SK-N-SH treated with all-trans-retinoic acid at 6 μM for 48 hours (cell line): ENCODE data around the gene ABR.

ENCODE experiments used
- ATAC-seq: fragments of 200-7000 bp; cut with Tn5 transposase; 3 replicates; pipeline ENCODE4 v1.9.1; 2020; ENCODE audit warnings: mild to moderate bottlenecking, moderate library complexity
- ARNTL ChIP-seq: fragments of 450-650 bp; formaldehyde crosslinking; IDR thresholded peaks from 2 replicates; pipeline ENCODE4 v1.5.0; 2020; ENCODE audit warnings: low read depth, mild to moderate bottlenecking, moderate library complexity, borderline replicate concordance
- BACH2 ChIP-seq: fragments of 250-450 bp; sonication (Bioruptor Pico); IDR thresholded peaks from 2 replicates; pipeline ENCODE4 v1.9.0; 2021; ENCODE audit warnings: mild to moderate bottlenecking, borderline replicate concordance
- CSRNP3 ChIP-seq: fragments of 250-450 bp; sonication (Bioruptor Pico); IDR thresholded peaks from 2 replicates; pipeline ENCODE4 v1.5.1; 2021; ENCODE audit warnings: mild to moderate bottlenecking, moderate library complexity
- ESRRG ChIP-seq: fragments of 250-450 bp; sonication (Bioruptor Pico); IDR thresholded peaks from 2 replicates; pipeline ENCODE4 v1.6.1; 2021; ENCODE audit warnings: mild to moderate bottlenecking
- GLIS3 ChIP-seq: fragments of 250-450 bp; sonication (Bioruptor Pico); IDR thresholded peaks from 2 replicates; pipeline ENCODE4 v1.5.0; 2020; ENCODE audit warnings: mild to moderate bottlenecking, moderate library complexity
- OSR1 ChIP-seq: fragments of 250-450 bp; sonication (Bioruptor Pico); IDR thresholded peaks from 2 replicates; pipeline ENCODE4 v1.8.0; 2022; ENCODE audit warnings: moderate library complexity, mild to moderate bottlenecking, inconsistent platforms
- PATZ1 ChIP-seq: fragments of 250-450 bp; sonication (Bioruptor Pico); IDR thresholded peaks from 2 replicates; pipeline ENCODE4 v1.8.0; 2020; ENCODE audit warnings: mild to moderate bottlenecking, moderate library complexity, borderline replicate concordance
- POU6F1 ChIP-seq: fragments of 250-450 bp; sonication (Bioruptor Pico); IDR thresholded peaks from 2 replicates; pipeline ENCODE4 v1.8.0; 2021; ENCODE audit warnings: low read depth, mild to moderate bottlenecking, moderate library complexity, borderline replicate concordance
- PPARA ChIP-seq: fragments of 250-450 bp; sonication (Bioruptor Pico); IDR thresholded peaks from 2 replicates; pipeline ENCODE4 v1.5.0; 2020; ENCODE audit warnings: mild to moderate bottlenecking, borderline replicate concordance
- RARB ChIP-seq: fragments of 250-450 bp; sonication (Bioruptor Pico); IDR thresholded peaks from 2 replicates; pipeline ENCODE4 v1.8.0; 2021; ENCODE audit warnings: mild to moderate bottlenecking, moderate library complexity
- SNAI2 ChIP-seq: fragments of 250-450 bp; sonication (Bioruptor Pico); IDR thresholded peaks from 2 replicates; pipeline ENCODE4 v1.5.0; 2020; ENCODE audit warnings: mild to moderate bottlenecking, moderate library complexity
- TCF4 ChIP-seq: fragments of 250-450 bp; sonication (Bioruptor Pico); IDR thresholded peaks from 2 replicates; pipeline ENCODE4 v1.8.0; 2021; ENCODE audit warnings: mild to moderate bottlenecking, moderate library complexity, borderline replicate concordance
- TOX ChIP-seq: fragments of 250-450 bp; sonication (Bioruptor Pico); IDR thresholded peaks from 2 replicates; pipeline ENCODE4 v1.8.0; 2021; ENCODE audit warnings: mild to moderate bottlenecking, moderate library complexity, borderline replicate concordance
- TSHZ2 ChIP-seq: fragments of 250-450 bp; sonication (Bioruptor Pico); IDR thresholded peaks from 2 replicates; pipeline ENCODE4 v1.5.0; 2020; ENCODE audit warnings: mild to moderate bottlenecking, moderate library complexity
- ZC3H10 ChIP-seq: fragments of 250-450 bp; sonication (Bioruptor Pico); IDR thresholded peaks from 2 replicates; pipeline ENCODE4 v1.5.1; 2021; ENCODE audit warnings: mild to moderate bottlenecking, moderate library complexity
- ZFP3 ChIP-seq: fragments of 250-450 bp; sonication (Bioruptor Pico); IDR thresholded peaks from 2 replicates; pipeline ENCODE4 v1.5.0; 2020; ENCODE audit warnings: mild to moderate bottlenecking, moderate library complexity
- ZFP30 ChIP-seq: fragments of 450-650 bp; formaldehyde crosslinking; IDR thresholded peaks from 2 replicates; pipeline ENCODE4 v1.5.0; 2022; ENCODE audit warnings: mild to moderate bottlenecking, moderate library complexity
- ZNF565 ChIP-seq: fragments of 450-650 bp; formaldehyde crosslinking; conservative IDR thresholded peaks from 2 replicates; pipeline ENCODE4 v1.5.0; 2020; ENCODE audit warnings: low read depth, mild to moderate bottlenecking, moderate library complexity
- ZNF70 ChIP-seq: fragments of 450-650 bp; formaldehyde crosslinking; IDR thresholded peaks from 2 replicates; pipeline ENCODE4 v1.5.0; 2020; ENCODE audit warnings: mild to moderate bottlenecking, moderate library complexity
- ZNF8 ChIP-seq: fragments of 450-650 bp; formaldehyde crosslinking; IDR thresholded peaks from 2 replicates; pipeline ENCODE4 v1.5.0; 2020; ENCODE audit warnings: mild to moderate bottlenecking, moderate library complexity

ABR gene

GRCh38 chr17:1120596-1121441 is 59.0 kb downstream of the ABR start (continued):
- TF ChIP-seq CSRNP3, result no peak
- TF ChIP-seq, all 23 proteins: peak for 0

- no peak for TF ChIP-seq ARNTL
- TF ChIP-seq POU6F1 (CRISPR knock-in tag), result no peak
- TF ChIP-seq ZFP3, result no peak
- TF ChIP-seq TCF4 (CRISPR knock-in tag), result no peak
- TF ChIP-seq RARB, result no peak
- no peak for TF ChIP-seq CSRNP3
- TF ChIP-seq SNAI2 (CRISPR knock-in tag), result no peak
- no peak for TF ChIP-seq ZNF8 (CRISPR knock-in tag)
- no peak for TF ChIP-seq TOX (CRISPR knock-in tag)
- TF ChIP-seq ZC3H10, result no peak
- no peak for TF ChIP-seq OSR1 (CRISPR knock-in tag)
- TF ChIP-seq ZFP30 (CRISPR knock-in tag), result no peak
- no peak for TF ChIP-seq GLIS3 (CRISPR knock-in tag)
- TF ChIP-seq ESRRG, result no peak
- no peak for ATAC-seq
Observed at GRCh38 chr17:1119924-1120323, 59.9 kb downstream of the ABR start.

GRCh38 chr17:1116602-1117001 is 63.2 kb downstream of the ABR start:
- TF ChIP-seq POU6F1 (CRISPR knock-in tag) (no peak), ESRRG (no peak), TOX (CRISPR knock-in tag) (no peak), GLIS3 (CRISPR knock-in tag) (no peak), SNAI2 (CRISPR knock-in tag) (no peak), PPARA (CRISPR knock-in tag) (no peak), TCF4 (CRISPR knock-in tag) (no peak), ZNF565 (no peak), PATZ1 (CRISPR knock-in tag) (no peak), BACH2 (CRISPR knock-in tag) (no peak), ZFP3 (no peak), ZNF70 (CRISPR knock-in tag) (no peak), OSR1 (CRISPR knock-in tag) (no peak), ARNTL (no peak), TSHZ2 (no peak)
- TF ChIP-seq, all 23 proteins: peak for 0

More at GRCh38 chr17:1116602-1117001, 63.2 kb downstream of the ABR start:
- ATAC-seq, result no peak
